ENCODE results near the gene NELL2.

DNA sequence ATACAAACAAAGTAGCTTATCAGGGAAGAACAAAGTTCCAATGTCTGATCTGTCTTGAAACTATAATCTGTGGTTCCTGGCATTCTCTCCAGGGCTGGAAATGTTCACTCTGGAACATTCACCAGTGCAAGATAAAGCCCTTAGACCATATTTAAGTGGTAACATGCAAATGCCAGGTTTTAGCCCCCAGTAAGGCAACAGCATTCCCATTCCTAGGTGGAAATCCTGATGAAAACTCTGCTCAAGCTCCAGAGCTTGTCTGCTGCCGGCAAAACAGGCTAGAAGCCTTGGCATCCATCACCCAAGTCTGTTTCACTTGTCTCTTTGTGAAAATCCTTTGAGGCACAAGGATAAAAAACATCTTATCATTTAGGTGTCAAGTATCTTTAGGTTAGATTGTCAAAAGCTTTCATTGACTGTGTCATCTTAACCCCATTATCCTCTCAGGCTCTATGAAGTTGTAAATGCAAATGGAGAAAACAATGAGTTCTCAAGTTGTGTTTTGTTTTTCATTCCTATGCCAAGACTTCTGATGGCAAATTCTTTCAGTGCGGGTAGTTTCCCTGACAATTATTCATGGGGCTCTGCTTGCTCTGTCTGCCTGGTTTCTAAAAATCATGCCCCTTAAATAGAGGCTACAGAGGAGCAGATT lies 344.7 kb downstream of the NELL2 start:
- TF ChIP-seq SP1 (IDR thresholded peaks at IDR 0.05; ENCODE audit: low read depth) (no peak), EGR1 (IDR thresholded peaks at IDR 0.05; ENCODE audit: low read depth) (no peak), POLR2A (IDR thresholded peaks at IDR 0.05; ENCODE audit: borderline replicate concordance, extremely low read depth, insufficient read depth, insufficient read length) (no peak), EZH2 (IDR thresholded peaks at IDR 0.05) (no peak), JUND (IDR thresholded peaks at IDR 0.05) (no peak), ELF1 (IDR thresholded peaks at IDR 0.05; ENCODE audit: borderline replicate concordance, low read depth) (no peak)
- TF ChIP-seq, protein P1, sequence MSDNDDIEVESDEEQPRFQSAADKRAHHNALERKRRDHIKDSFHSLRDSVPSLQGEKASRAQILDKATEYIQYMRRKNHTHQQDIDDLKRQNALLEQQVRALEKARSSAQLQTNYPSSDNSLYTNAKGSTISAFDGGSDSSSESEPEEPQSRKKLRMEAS (IDR thresholded peaks at IDR 0.05) = no peak
- TF ChIP-seq, protein P2, sequence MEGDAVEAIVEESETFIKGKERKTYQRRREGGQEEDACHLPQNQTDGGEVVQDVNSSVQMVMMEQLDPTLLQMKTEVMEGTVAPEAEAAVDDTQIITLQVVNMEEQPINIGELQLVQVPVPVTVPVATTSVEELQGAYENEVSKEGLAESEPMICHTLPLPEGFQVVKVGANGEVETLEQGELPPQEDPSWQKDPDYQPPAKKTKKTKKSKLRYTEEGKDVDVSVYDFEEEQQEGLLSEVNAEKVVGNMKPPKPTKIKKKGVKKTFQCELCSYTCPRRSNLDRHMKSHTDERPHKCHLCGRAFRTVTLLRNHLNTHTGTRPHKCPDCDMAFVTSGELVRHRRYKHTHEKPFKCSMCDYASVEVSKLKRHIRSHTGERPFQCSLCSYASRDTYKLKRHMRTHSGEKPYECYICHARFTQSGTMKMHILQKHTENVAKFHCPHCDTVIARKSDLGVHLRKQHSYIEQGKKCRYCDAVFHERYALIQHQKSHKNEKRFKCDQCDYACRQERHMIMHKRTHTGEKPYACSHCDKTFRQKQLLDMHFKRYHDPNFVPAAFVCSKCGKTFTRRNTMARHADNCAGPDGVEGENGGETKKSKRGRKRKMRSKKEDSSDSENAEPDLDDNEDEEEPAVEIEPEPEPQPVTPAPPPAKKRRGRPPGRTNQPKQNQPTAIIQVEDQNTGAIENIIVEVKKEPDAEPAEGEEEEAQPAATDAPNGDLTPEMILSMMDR (IDR thresholded peaks at IDR 0.05 in 2 of 3, conservative IDR thresholded peaks at IDR 0.05 in 1 of 3; ENCODE audit: borderline replicate concordance in 1 of 3, insufficient read depth in 1 of 3, low read depth in 2 of 3, low read length in 2 of 3) = no peak

Data from HCT116 (cell line).